ENCODE results near the gene AKAP9. TPM values are rescaled to one million over a fixed set of nuclear protein-coding genes. Genes with fewer than 3 reads are reported as not detected.

AKAP9 gene
- total RNA-seq, 1 donor from 2014 or later, result 85.3 TPM

- Histone ChIP-seq H3K36me3 (no peaks in the 10 kb centered on the region), H3K27me3 (no peaks in the 10 kb centered on the region), H3K27ac (no peak overlapping the region), H3K9me3 (no peaks in the 10 kb centered on the region), H3K4me1 (no peaks in the 10 kb centered on the region), H3K4me3 (no peak overlapping the region)
- DNase-seq (no peak), ATAC-seq (no peak)
- TF ChIP-seq CTCF (IDR thresholded peaks at IDR 0.05), result no peak
- intact Hi-C loops (cut with DNase I), result no loop called here
Observed at GRCh38 chr7:91915401-91916050, 25.1 kb upstream of the AKAP9 start.

GRCh38 chr7:91916051-91916440, 24.6 kb upstream of the AKAP9 start:
- ATAC-seq (no peak), DNase-seq (no peak)
- Histone ChIP-seq H3K9me3 (no peaks in the 10 kb centered on the region), H3K4me1 (no peaks in the 10 kb centered on the region), H3K4me3 (no peak overlapping the region), H3K27ac (no peak overlapping the region), H3K36me3 (no peaks in the 10 kb centered on the region), H3K27me3 (no peaks in the 10 kb centered on the region)
- intact Hi-C loops (cut with DNase I), result no loop called here
- TF ChIP-seq CTCF (IDR thresholded peaks at IDR 0.05), result no peak

- H3K36me3 ChIP-seq, result no peaks in the 10 kb centered on the region
- H3K4me1 ChIP-seq, result no peaks in the 10 kb centered on the region
- H3K27ac ChIP-seq, result no peak overlapping the region
- H3K4me3 ChIP-seq, result no peak overlapping the region
- H3K9me3 ChIP-seq, result no peaks in the 10 kb centered on the region
- no peak for TF ChIP-seq CTCF (IDR thresholded peaks at IDR 0.05)
- DNase-seq (no peak), ATAC-seq (no peak)
- intact Hi-C loops (cut with DNase I), result no loop called here
- no peaks in the 10 kb centered on the region for H3K27me3 ChIP-seq
Observed at GRCh38 chr7:91918356-91918755, 22.3 kb upstream of the AKAP9 start.

- DNase-seq (no peak), ATAC-seq (no peak)
- no peaks in the 10 kb centered on the region for H3K4me1 ChIP-seq
- no peaks in the 10 kb centered on the region for H3K27me3 ChIP-seq
- H3K9me3 ChIP-seq, result no peaks in the 10 kb centered on the region
- no peak overlapping the region for H3K4me3 ChIP-seq
- TF ChIP-seq CTCF (IDR thresholded peaks at IDR 0.05), result no peak
- no peak overlapping the region for H3K27ac ChIP-seq
- intact Hi-C loops (cut with DNase I), result no loop called here
- H3K36me3 ChIP-seq, result no peaks in the 10 kb centered on the region
Observed at GRCh38 chr7:91922857-91923256, 17.8 kb upstream of the AKAP9 start.

GRCh38 chr7:91927912-91928311, 12.8 kb upstream of the AKAP9 start:
- intact Hi-C loops (cut with DNase I), result no loop called here

More at GRCh38 chr7:91927912-91928311, 12.8 kb upstream of the AKAP9 start:
- no peak for TF ChIP-seq CTCF (IDR thresholded peaks at IDR 0.05)
- Histone ChIP-seq H3K4me1 (no peaks in the 10 kb centered on the region), H3K36me3 (no peaks in the 10 kb centered on the region), H3K9me3 (no peaks in the 10 kb centered on the region), H3K27me3 (no peaks in the 10 kb centered on the region), H3K27ac (no peak overlapping the region), H3K4me3 (no peak overlapping the region)
- DNase-seq (no peak), ATAC-seq (no peak)

Measured in upper lobe of right lung (tissue), 1 donor.